Loucy (cell line): ENCODE measurements around the gene TRAPPC4.

Experiments
- CTCF ChIP-seq: fragments of 200-600 bp; sonication (generic); conservative IDR thresholded peaks from 2 replicates; pipeline ENCODE4 v1.5.1; 2014; ENCODE audit warnings: mild to moderate bottlenecking, antibody characterized with exemption, low read length
- EZH2phosphoT487 ChIP-seq: fragments of 200-600 bp; IDR thresholded peaks from 2 replicates; pipeline ENCODE4 v1.6.1; 2018; ENCODE audit warnings: antibody characterized with exemption, mild to moderate bottlenecking, moderate library complexity, borderline replicate concordance

- TF ChIP-seq CTCF (no peak), EZH2phosphoT487 (no peak)
These were observed 24.4 kb downstream of the TRAPPC4 start for GRCh38 chr11:119042927-119043326.
